Measurements from ENCODE around the gene EID3.

Gene EID3

DNA sequence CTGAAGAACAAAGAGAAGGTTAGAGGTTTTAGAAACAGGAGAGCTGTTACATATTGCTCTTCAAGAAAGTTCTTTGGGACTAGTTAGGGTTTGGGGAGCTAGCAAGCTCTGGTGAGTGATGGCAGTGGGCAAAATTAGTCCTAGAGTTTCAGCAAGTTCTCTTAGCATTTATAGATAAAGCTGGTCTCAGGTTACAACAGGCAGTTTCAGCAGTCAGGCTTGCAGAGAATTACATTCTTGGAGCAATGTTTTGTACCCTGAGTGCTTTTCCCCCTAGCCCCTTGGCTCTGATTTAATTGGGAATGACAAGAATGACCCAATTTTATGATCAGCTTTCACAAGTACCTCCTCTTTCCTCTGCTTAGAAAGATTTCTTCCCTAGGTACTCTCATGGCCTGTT is 21.4 kb upstream of the EID3 start:
- Histone ChIP-seq H3K27ac (ENCODE audit: low read length) (no peak overlapping the region), H4K20me1 (ENCODE audit: insufficient read depth, low read length) (no peaks in the 10 kb centered on the region), H3K27me3 (ENCODE audit: low read depth, low read length) (no peaks in the 10 kb centered on the region), H3K4me2 (ENCODE audit: low read length) (no peak overlapping the region), H3K4me3 (ENCODE audit: low read length) (no peak overlapping the region), H3K36me3 (replicated peaks; ENCODE audit: low read depth, low read length) (no peaks in the 10 kb centered on the region), H2AFZ (ENCODE audit: low read depth, low read length) (no peak overlapping the region), H3K9me3 (ENCODE audit: insufficient read depth, low read length) (no peaks in the 10 kb centered on the region), H3K9ac (ENCODE audit: low read length) (no peak overlapping the region), H3K79me2 (ENCODE audit: low read length) (peaks cover 2% of the 10 kb centered on the region), H3K4me1 (ENCODE audit: low read length) (peaks cover 12% of the 10 kb centered on the region)
- TF ChIP-seq CTCF (IDR thresholded peaks at IDR 0.05; ENCODE audit: low read depth, low read length), result no peak
- no peak for TF ChIP-seq EZH2phosphoT487 (IDR thresholded peaks at IDR 0.05; ENCODE audit: low read depth)

DNA sequence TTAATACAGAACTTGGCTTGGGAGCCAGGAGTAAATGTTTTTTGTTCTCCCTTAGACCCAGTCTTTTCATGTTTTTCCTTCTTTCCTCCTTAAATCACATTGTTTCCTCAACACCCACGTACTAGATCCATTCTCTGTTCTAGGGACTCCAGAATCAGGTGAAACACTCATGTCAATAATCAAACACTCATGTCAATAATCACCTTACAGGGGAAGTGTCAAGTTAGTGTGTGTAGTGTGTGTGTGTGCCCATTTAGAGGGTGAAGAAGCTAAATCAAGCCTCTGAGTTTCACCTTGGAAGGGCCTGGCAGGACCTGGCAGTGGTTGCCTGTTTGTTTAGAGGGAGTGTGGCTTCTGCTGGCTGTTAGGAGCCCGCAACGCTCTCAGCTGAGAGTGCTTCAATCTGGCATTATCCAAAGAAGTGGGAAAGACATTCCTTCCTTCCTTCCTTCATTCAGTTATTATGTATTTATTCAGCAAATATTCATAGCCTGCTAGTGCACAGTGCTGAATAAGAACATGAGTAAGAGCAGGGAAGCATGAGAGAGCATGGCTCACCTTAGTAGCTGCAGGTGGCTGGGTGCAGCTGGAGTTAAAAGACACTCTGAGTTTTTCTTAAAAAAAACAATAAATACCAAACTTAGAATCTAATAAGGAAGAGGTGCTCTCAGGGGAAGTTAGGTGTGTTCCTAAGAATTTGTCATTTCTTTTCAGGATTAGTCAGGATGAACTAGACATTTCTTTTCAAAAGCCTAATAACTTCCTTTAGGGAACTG is 17.6 kb upstream of the EID3 start:
- no peak for TF ChIP-seq EZH2phosphoT487 (IDR thresholded peaks at IDR 0.05; ENCODE audit: low read depth)
- TF ChIP-seq CTCF (IDR thresholded peaks at IDR 0.05; ENCODE audit: low read depth, low read length), result no peak
- Histone ChIP-seq H3K4me2 (ENCODE audit: low read length) (peak overlapping the region; percentile 76), H3K4me1 (ENCODE audit: low read length) (peaks cover 21% of the 10 kb centered on the region), H3K9ac (ENCODE audit: low read length) (peak overlapping the region; percentile 78), H3K27ac (ENCODE audit: low read length) (peak overlapping the region; percentile 94), H3K79me2 (ENCODE audit: low read length) (peaks cover 40% of the 10 kb centered on the region), H3K27me3 (ENCODE audit: low read depth, low read length) (no peaks in the 10 kb centered on the region), H3K4me3 (ENCODE audit: low read length) (peak overlapping the region; percentile 91), H3K36me3 (replicated peaks; ENCODE audit: low read depth, low read length) (peaks cover 2% of the 10 kb centered on the region), H3K9me3 (ENCODE audit: insufficient read depth, low read length) (no peaks in the 10 kb centered on the region), H4K20me1 (ENCODE audit: insufficient read depth, low read length) (no peaks in the 10 kb centered on the region; the same call in 1 of the 2 replicates), H2AFZ (ENCODE audit: low read depth, low read length) (peak overlapping the region; percentile 87)

- H2AFZ ChIP-seq (ENCODE audit: low read depth, low read length), result peak overlapping the region; percentile 87
- peak overlapping the region; percentile 78 for H3K9ac ChIP-seq (ENCODE audit: low read length)
These were observed 16.7 kb upstream of the EID3 start for GRCh38 chr12:104286516-104287482.

More at GRCh38 chr12:104286516-104287482, 16.7 kb upstream of the EID3 start:
- H3K27ac ChIP-seq (ENCODE audit: low read length), result peak overlapping the region; percentile 94
- peak overlapping the region; percentile 91 for H3K4me3 ChIP-seq (ENCODE audit: low read length)
- no peaks in the 10 kb centered on the region for H3K27me3 ChIP-seq (ENCODE audit: low read depth, low read length)
- H3K36me3 ChIP-seq (replicated peaks; ENCODE audit: low read depth, low read length), result peaks cover 6% of the 10 kb centered on the region
- H3K4me1 ChIP-seq (ENCODE audit: low read length), result peaks cover 21% of the 10 kb centered on the region
- H3K4me2 ChIP-seq (ENCODE audit: low read length), result peak overlapping the region; percentile 100
- no peaks in the 10 kb centered on the region; the same call in 1 of the 2 replicates for H4K20me1 ChIP-seq (ENCODE audit: insufficient read depth, low read length)
- TF ChIP-seq EZH2phosphoT487 (IDR thresholded peaks at IDR 0.05; ENCODE audit: low read depth) (no peak), CTCF (IDR thresholded peaks at IDR 0.05; ENCODE audit: low read depth, low read length) (no peak)
- H3K9me3 ChIP-seq (ENCODE audit: insufficient read depth, low read length), result no peaks in the 10 kb centered on the region
- H3K79me2 ChIP-seq (ENCODE audit: low read length), result peaks cover 48% of the 10 kb centered on the region
